Measurements from ENCODE around the gene ZNF414.

DNA sequence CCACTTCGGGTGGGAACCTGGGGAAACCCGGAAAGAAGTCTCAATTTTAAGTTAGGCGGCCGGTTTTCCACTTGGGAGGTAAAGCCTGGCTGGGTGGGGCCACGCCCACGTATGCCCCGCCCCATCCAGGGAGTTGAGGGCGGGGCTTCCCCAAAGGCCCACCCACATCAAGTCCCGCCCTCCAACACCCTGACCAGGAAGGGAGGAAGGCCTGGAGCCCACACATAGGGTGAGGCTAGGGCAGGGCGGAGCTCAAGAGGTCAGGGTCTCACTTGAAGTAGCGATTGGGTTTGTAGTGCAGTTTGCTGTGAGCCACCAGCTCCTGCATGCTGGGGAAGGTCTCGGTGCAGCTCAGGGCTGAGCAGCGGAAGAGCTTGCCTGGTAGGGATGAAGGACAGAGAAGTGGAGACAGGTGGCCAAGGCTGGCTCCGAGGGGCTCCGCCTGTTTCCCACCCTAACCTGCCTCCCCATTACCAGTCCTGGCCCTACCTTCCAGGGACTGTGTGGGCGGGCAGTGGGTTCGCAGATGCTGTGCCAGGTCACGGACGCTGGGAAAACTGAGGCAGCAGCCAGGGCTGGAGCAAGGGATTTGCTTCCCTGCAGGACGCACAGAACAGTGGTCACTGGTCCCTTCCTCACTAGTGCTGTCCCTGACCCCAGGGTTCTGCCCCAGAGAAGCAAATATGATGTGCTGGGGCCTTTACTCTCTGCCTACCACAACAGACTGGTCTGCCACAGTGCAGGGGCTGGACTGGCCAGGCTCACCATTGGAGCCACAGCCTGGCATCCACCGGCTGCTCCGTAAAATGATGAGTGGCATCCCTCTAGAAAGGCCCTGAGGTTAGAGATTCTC is 1.6 kb downstream of the ZNF414 start:
- TF ChIP-seq, protein P1, sequence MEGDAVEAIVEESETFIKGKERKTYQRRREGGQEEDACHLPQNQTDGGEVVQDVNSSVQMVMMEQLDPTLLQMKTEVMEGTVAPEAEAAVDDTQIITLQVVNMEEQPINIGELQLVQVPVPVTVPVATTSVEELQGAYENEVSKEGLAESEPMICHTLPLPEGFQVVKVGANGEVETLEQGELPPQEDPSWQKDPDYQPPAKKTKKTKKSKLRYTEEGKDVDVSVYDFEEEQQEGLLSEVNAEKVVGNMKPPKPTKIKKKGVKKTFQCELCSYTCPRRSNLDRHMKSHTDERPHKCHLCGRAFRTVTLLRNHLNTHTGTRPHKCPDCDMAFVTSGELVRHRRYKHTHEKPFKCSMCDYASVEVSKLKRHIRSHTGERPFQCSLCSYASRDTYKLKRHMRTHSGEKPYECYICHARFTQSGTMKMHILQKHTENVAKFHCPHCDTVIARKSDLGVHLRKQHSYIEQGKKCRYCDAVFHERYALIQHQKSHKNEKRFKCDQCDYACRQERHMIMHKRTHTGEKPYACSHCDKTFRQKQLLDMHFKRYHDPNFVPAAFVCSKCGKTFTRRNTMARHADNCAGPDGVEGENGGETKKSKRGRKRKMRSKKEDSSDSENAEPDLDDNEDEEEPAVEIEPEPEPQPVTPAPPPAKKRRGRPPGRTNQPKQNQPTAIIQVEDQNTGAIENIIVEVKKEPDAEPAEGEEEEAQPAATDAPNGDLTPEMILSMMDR (IDR thresholded peaks at IDR 0.05; ENCODE audit: borderline replicate concordance, extremely low read depth, low read length, poor library complexity, severe bottlenecking), result no peak
- no peak for TF ChIP-seq EZH2 (IDR thresholded peaks at IDR 0.05; ENCODE audit: borderline replicate concordance, low read depth, low read length, severe bottlenecking)
